HG02610 (cell line): Measurements from ENCODE around the gene VWA3B.

Experiments used
- ATAC-seq: cut with Tn5 transposase; IDR thresholded peaks from one replicate; pipeline ENCODE4 v1.9.1; 2021; ENCODE audit warnings: mild to moderate bottlenecking, moderate library complexity; ENCODE audit not compliant: unreplicated experiment

Gene VWA3B

GRCh38 chr2:98165516-98166071 is 78.6 kb downstream of the VWA3B start:
- ATAC-seq, result no peak

- ATAC-seq, result no peak
Observed at GRCh38 chr2:98167916-98168315, 80.9 kb downstream of the VWA3B start.

- no peak for ATAC-seq
Observed at GRCh38 chr2:98170076-98170475, 83.1 kb downstream of the VWA3B start.

GRCh38 chr2:98172150-98172765 is 85.3 kb downstream of the VWA3B start:
- ATAC-seq, result no peak

- ATAC-seq, result no peak
Observed at GRCh38 chr2:98172951-98173350, 86.0 kb downstream of the VWA3B start.

- no peak for ATAC-seq
Observed at GRCh38 chr2:98175811-98176210, 88.8 kb downstream of the VWA3B start.

- ATAC-seq, result no peak
Observed at GRCh38 chr2:98177286-98177685, 90.3 kb downstream of the VWA3B start.

- ATAC-seq, result no peak
Observed at GRCh38 chr2:98177986-98178385, 91.0 kb downstream of the VWA3B start.

GRCh38 chr2:98180456-98180855 is 93.5 kb downstream of the VWA3B start:
- ATAC-seq, result no peak

- no peak for ATAC-seq
Observed at GRCh38 chr2:98181346-98181745, 94.4 kb downstream of the VWA3B start.

- ATAC-seq, result no peak
Observed at GRCh38 chr2:98185801-98186200, 98.8 kb downstream of the VWA3B start.

- no peak for ATAC-seq
Observed at GRCh38 chr2:98187194-98187593, 100.2 kb downstream of the VWA3B start.

- ATAC-seq, result no peak
Observed at GRCh38 chr2:98188351-98189046, 101.5 kb downstream of the VWA3B start.

GRCh38 chr2:98191883-98192282 is 104.9 kb downstream of the VWA3B start:
- ATAC-seq, result no peak

- ATAC-seq, result no peak
Observed at GRCh38 chr2:98201576-98201975, 114.6 kb downstream of the VWA3B start.

- no peak for ATAC-seq
Observed at GRCh38 chr2:98205889-98206288, 118.9 kb downstream of the VWA3B start.

- no peak for ATAC-seq
Observed at GRCh38 chr2:98212092-98213000, 125.4 kb downstream of the VWA3B start.

GRCh38 chr2:98216616-98217015 is 129.6 kb downstream of the VWA3B start:
- no peak for ATAC-seq

- ATAC-seq, result no peak
Observed at GRCh38 chr2:98219152-98219551, 132.2 kb downstream of the VWA3B start.

GRCh38 chr2:98233941-98234340 is 147.0 kb downstream of the VWA3B start:
- ATAC-seq, result no peak

GRCh38 chr2:98234776-98235175 is 147.8 kb downstream of the VWA3B start:
- no peak for ATAC-seq
